HepG2 (cell line): Measurements from ENCODE around the gene DZANK1. TPM values are rescaled to one million over a fixed set of nuclear protein-coding genes. Genes with fewer than 3 reads are reported as not detected.

Experiments used
- CC2D1A ChIP-seq: sonication (generic); formaldehyde crosslinking; IDR thresholded peaks from 2 replicates; pipeline ENCODE4 v1.8.1; 2023; ENCODE audit warnings: mild to moderate bottlenecking, missing genetic modification reagents
- GATAD2A ChIP-seq: IDR thresholded peaks from 2 replicates; pipeline ENCODE4 v1.6.1; 2016
- HNRNPUL1 ChIP-seq: fragments of 200-400 bp; formaldehyde crosslinking; IDR thresholded peaks from 2 replicates; pipeline ENCODE4 v1.6.1; 2017; ENCODE audit warnings: low read depth, mild to moderate bottlenecking, low read length, moderate library complexity
- KDM2A ChIP-seq: sonication (generic); formaldehyde crosslinking; IDR thresholded peaks from 2 replicates; pipeline ENCODE4 v1.4.0; 2020; ENCODE audit warnings: low read depth, missing genetic modification reagents, borderline replicate concordance
- PPARG ChIP-seq: conservative IDR thresholded peaks from 2 replicates; pipeline ENCODE4 v1.6.1; 2016; ENCODE audit warnings: missing biosample characterization, missing genetic modification reagents
- STAT5B ChIP-seq: sonication (generic); formaldehyde crosslinking; IDR thresholded peaks from 2 replicates; pipeline ENCODE4 v1.4.0; 2020; ENCODE audit warnings: missing genetic modification reagents
- ZBTB21 ChIP-seq: sonication (generic); formaldehyde crosslinking; IDR thresholded peaks from 2 replicates; pipeline ENCODE4 v1.4.0; 2020; ENCODE audit warnings: missing genetic modification reagents
- ZBTB8A ChIP-seq: sonication (generic); formaldehyde crosslinking; IDR thresholded peaks from 2 replicates; pipeline ENCODE4 v1.4.0; 2020; ENCODE audit warnings: mild to moderate bottlenecking, low read depth, missing genetic modification reagents, borderline replicate concordance
- ZNF333 ChIP-seq: sonication (generic); formaldehyde crosslinking; IDR thresholded peaks from 2 replicates; pipeline ENCODE4 v1.4.0; 2020; ENCODE audit warnings: mild to moderate bottlenecking, missing genetic modification reagents, borderline replicate concordance
- polyA plus RNA-seq, 8 experiments: library from polyadenylated mRNA; depleted of rRNA in 3 of 8; stranded (reverse) in 7 of 8; unstranded in 1 of 8; fragments of >200 nt; fragmentation: Illumina TruSeq in 4 of 8; extraction: Trizol in 4 of 8; gene quantifications; 2 replicates each; pipeline versions ENCODE4 v1.2.1 to v1.2.3, GENCODE V29; 2011 to 2016; ENCODE audit warnings: low read depth in 4 of 8, missing spikeins in 1 of 8, mixed read lengths in 1 of 8; ENCODE audit not compliant: insufficient read depth in 1 of 8
- total RNA-seq, 5 experiments: library from RNA; depleted of rRNA; stranded (reverse); fragments of >200 nt; fragmentation: Illumina TruSeq; extraction: Trizol; gene quantifications; 2 replicates each; pipeline ENCODE4 v1.2.3, GENCODE V29; 2016; ENCODE audit warnings: low read depth in 1 of 5
- TF ChIP-seq, protein P1 (sequence below): sonication (generic); formaldehyde crosslinking; IDR thresholded peaks from 2 replicates; pipeline ENCODE4 v1.5.0; 2020; ENCODE audit warnings: mild to moderate bottlenecking, missing genetic modification reagents, borderline replicate concordance
- TF ChIP-seq, protein P2 (sequence below): sonication (generic); formaldehyde crosslinking; IDR thresholded peaks from 2 replicates; pipeline ENCODE4 v1.8.0; 2023; ENCODE audit warnings: mild to moderate bottlenecking, missing genetic modification reagents
- TF ChIP-seq, protein P3 (sequence below): IDR thresholded peaks from 2 replicates; pipeline ENCODE4 v1.6.1; 2016; ENCODE audit warnings: missing biosample characterization, missing genetic modification reagents, low read depth
- TF ChIP-seq, protein P4 (sequence below): fragments of 450-650 bp; IDR thresholded peaks from 2 replicates; pipeline ENCODE4 v1.6.1; 2017; ENCODE audit warnings: mild to moderate bottlenecking

Gene DZANK1
- total and polyA plus RNA-seq, 2 of the 13 experiments (the other 11 are each of a cell fraction or from before 2014, with no cell fraction given), result 1.6 to 3.2 TPM

DNA sequence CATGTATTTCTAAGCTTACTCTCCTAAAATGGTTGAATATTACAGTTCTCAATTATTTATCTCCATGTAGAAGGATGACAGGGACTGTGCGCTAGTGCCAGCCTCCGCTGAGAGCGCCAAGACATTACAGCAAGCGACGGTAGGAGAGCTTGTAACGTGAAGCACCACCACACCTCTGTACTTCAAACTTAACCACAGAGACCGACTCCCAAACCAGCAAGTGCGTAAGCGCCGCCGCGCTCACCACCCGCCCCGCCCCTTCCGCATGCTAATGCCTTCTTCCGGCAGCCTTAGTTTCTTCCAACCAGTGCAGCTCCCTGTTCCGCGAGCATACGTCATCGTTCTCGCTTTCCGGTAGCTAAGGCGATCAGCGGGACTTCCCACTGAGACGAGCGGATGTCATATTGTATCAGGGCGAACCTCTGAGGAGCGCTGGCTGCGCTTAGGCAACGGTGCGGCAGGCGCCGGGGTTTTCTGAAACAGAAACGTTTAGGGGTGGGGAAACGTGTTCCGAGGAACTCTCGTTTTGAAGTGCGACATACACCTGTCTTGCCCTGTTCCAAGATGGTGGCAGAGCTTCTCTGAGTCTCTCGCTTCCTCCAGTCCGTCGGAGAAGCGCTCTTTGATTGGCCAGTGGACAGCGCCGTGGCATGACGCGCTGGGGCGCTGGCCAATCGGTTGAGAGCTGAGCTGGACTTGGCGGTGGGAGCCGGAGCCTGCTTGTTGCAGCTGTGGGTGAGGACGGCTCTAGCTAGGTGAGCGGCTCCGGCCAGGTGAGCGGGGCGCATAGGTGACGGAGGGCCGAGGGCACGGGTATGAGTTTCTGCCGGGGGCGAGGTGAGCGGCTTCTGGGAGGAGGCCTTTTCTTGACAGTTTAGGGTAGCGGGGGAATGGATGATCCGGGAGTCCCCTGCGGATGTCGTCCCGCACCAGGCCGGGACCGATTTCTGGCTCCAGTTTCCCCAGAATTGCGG is 40.7 kb upstream of the DZANK1 start, which contains the start of gene SEC23B (continued):
- peak; percentile 83 for TF ChIP-seq GATAD2A (CRISPR knock-in tag)
- 0 out of 2 replicates have a peak, but pooled peaks have one; percentile 27 for TF ChIP-seq STAT5B
- TF ChIP-seq HNRNPUL1, result no peak
- peak; percentile 98 for TF ChIP-seq ZBTB21 (CRISPR knock-in tag)
- TF ChIP-seq, protein P1, sequence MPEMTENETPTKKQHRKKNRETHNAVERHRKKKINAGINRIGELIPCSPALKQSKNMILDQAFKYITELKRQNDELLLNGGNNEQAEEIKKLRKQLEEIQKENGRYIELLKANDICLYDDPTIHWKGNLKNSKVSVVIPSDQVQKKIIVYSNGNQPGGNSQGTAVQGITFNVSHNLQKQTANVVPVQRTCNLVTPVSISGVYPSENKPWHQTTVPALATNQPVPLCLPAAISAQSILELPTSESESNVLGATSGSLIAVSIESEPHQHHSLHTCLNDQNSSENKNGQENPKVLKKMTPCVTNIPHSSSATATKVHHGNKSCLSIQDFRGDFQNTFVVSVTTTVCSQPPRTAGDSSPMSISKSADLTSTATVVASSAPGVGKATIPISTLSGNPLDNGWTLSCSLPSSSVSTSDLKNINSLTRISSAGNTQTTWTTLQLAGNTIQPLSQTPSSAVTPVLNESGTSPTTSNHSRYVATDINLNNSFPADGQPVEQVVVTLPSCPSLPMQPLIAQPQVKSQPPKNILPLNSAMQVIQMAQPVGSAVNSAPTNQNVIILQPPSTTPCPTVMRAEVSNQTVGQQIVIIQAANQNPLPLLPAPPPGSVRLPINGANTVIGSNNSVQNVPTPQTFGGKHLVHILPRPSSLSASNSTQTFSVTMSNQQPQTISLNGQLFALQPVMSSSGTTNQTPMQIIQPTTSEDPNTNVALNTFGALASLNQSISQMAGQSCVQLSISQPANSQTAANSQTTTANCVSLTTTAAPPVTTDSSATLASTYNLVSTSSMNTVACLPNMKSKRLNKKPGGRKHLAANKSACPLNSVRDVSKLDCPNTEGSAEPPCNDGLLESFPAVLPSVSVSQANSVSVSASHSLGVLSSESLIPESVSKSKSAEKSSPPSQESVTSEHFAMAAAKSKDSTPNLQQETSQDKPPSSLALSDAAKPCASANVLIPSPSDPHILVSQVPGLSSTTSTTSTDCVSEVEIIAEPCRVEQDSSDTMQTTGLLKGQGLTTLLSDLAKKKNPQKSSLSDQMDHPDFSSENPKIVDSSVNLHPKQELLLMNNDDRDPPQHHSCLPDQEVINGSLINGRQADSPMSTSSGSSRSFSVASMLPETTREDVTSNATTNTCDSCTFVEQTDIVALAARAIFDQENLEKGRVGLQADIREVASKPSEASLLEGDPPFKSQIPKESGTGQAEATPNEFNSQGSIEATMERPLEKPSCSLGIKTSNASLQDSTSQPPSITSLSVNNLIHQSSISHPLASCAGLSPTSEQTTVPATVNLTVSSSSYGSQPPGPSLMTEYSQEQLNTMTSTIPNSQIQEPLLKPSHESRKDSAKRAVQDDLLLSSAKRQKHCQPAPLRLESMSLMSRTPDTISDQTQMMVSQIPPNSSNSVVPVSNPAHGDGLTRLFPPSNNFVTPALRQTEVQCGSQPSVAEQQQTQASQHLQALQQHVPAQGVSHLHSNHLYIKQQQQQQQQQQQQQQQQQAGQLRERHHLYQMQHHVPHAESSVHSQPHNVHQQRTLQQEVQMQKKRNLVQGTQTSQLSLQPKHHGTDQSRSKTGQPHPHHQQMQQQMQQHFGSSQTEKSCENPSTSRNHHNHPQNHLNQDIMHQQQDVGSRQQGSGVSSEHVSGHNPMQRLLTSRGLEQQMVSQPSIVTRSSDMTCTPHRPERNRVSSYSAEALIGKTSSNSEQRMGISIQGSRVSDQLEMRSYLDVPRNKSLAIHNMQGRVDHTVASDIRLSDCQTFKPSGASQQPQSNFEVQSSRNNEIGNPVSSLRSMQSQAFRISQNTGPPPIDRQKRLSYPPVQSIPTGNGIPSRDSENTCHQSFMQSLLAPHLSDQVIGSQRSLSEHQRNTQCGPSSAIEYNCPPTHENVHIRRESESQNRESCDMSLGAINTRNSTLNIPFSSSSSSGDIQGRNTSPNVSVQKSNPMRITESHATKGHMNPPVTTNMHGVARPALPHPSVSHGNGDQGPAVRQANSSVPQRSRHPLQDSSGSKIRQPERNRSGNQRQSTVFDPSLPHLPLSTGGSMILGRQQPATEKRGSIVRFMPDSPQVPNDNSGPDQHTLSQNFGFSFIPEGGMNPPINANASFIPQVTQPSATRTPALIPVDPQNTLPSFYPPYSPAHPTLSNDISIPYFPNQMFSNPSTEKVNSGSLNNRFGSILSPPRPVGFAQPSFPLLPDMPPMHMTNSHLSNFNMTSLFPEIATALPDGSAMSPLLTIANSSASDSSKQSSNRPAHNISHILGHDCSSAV (CRISPR knock-in tag), result 0 out of 2 replicates have a peak, but pooled peaks have one; percentile 85
- peak; percentile 98 for TF ChIP-seq KDM2A (CRISPR knock-in tag)
- TF ChIP-seq, protein P2, sequence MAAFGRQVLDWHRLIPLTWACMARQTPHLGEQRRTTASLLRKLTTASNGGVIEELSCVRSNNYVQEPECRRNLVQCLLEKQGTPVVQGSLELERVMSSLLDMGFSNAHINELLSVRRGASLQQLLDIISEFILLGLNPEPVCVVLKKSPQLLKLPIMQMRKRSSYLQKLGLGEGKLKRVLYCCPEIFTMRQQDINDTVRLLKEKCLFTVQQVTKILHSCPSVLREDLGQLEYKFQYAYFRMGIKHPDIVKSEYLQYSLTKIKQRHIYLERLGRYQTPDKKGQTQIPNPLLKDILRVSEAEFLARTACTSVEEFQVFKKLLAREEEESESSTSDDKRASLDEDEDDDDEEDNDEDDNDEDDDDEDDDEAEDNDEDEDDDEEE (CRISPR knock-in tag), result no peak
- TF ChIP-seq, protein P3, sequence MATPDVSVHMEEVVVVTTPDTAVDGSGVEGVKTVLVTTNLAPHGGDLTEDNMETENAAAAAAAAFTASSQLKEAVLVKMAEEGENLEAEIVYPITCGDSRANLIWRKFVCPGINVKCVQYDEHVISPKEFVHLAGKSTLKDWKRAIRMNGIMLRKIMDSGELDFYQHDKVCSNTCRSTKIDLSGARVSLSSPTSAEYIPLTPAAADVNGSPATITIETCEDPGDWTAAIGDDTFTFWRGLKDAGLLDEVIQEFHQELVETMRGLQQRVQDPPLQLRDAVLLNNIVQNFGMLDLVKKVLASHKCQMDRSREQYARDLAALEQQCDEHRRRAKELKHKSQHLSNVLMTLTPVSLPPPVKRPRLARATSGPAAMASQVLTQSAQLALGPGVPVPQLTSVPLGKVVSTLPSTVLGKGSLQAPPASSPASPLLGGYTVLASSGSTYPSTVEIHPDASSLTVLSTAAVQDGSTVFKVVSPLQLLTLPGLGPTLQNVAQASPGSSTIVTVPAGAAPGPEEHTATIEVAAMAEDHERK, result no peak; the same call in 1 of the 2 replicates
- peak; percentile 31; the same call in 1 of the 2 replicates for TF ChIP-seq ZBTB8A (CRISPR knock-in tag)
- TF ChIP-seq ZNF333, result 0 out of 2 replicates have a peak, but pooled peaks have one; percentile 18
- TF ChIP-seq, protein P4, sequence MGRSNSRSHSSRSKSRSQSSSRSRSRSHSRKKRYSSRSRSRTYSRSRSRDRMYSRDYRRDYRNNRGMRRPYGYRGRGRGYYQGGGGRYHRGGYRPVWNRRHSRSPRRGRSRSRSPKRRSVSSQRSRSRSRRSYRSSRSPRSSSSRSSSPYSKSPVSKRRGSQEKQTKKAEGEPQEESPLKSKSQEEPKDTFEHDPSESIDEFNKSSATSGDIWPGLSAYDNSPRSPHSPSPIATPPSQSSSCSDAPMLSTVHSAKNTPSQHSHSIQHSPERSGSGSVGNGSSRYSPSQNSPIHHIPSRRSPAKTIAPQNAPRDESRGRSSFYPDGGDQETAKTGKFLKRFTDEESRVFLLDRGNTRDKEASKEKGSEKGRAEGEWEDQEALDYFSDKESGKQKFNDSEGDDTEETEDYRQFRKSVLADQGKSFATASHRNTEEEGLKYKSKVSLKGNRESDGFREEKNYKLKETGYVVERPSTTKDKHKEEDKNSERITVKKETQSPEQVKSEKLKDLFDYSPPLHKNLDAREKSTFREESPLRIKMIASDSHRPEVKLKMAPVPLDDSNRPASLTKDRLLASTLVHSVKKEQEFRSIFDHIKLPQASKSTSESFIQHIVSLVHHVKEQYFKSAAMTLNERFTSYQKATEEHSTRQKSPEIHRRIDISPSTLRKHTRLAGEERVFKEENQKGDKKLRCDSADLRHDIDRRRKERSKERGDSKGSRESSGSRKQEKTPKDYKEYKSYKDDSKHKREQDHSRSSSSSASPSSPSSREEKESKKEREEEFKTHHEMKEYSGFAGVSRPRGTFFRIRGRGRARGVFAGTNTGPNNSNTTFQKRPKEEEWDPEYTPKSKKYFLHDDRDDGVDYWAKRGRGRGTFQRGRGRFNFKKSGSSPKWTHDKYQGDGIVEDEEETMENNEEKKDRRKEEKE, result no peak
- peak; percentile 59 for TF ChIP-seq PPARG
- no peak; the same call in 1 of the 2 replicates for TF ChIP-seq CC2D1A (CRISPR knock-in tag)
